Activated T-helper 1 cell treated with anti-CD3 and anti-CD28 coated beads, Interleukin-12 subunit alpha, Interleukin-12 subunit beta, Interleukin-2, Interleukin-4 antibody, amounts not matched to agents 30 ng/mL and 10 ng/mL and 1 ng/mL, durations not matched to agents 14 hours and 24 hours and 36 hours (primary cell): ENCODE measurements around the gene MYO5B. TPM values are rescaled to one million over a fixed set of nuclear protein-coding genes. Genes with fewer than 3 reads are reported as not detected.

Experiments used
- DNase-seq: peaks from one replicate; pipeline ENCODE4 v3.0.0; 2021; ENCODE audit warnings: low spot score
- H3K27ac Mint-ChIP-seq: one replicate; pipeline ENCODE4 v1.8.0; 2021; ENCODE audit warnings: mild to moderate bottlenecking, mixed read lengths
- H3K27me3 Mint-ChIP-seq: one replicate; pipeline ENCODE4 v1.8.0; 2022; ENCODE audit warnings: mild to moderate bottlenecking, moderate library complexity, mixed read lengths; ENCODE audit not compliant: insufficient read depth
- H3K36me3 Mint-ChIP-seq: one replicate; pipeline ENCODE4 v1.8.0; 2021; ENCODE audit warnings: low read depth, mixed read lengths
- H3K4me1 Mint-ChIP-seq: one replicate; pipeline ENCODE4 v1.8.0; 2021; ENCODE audit warnings: low read depth, mixed read lengths
- H3K4me3 Mint-ChIP-seq: one replicate; pipeline ENCODE4 v1.8.0; 2021; ENCODE audit warnings: mild to moderate bottlenecking, moderate library complexity, mixed read lengths
- H3K9me3 Mint-ChIP-seq: one replicate; pipeline ENCODE4 v1.8.0; 2021; ENCODE audit warnings: mixed read lengths
- intact Hi-C: fragments of 100-400 bp; cut with micrococcal nuclease; formaldehyde crosslinking; loops from one replicate; pipeline ENCODE4 v1.15.1; 2024
- total RNA-seq: library from RNA; stranded (reverse); gene quantifications from 2 replicates; pipeline ENCODE4 v1.2.3, GENCODE V29; 2022

The MYO5B gene
- total RNA-seq, 1 donor from 2014 or later = not detected

DNA sequence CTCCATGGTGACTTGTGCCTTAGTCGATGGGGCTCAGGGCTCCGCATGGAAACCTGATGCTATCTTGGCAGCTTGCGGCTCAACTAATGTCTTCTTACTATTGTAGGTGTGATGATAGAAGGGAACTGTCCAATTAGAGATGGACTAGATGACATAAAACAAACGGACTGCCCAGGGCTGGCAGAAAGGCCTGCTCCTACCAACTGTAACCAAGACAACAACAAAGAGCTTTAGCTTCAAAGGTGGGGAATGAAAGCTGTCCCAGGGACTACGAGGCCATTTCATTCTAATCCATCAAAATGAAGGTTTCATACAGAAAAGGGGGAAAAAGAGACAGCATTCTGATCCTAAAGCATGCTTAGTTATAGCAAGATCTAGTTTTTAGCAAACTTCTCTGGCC lies 194.7 kb downstream of the MYO5B start:
- intact Hi-C loops = no loop called here
- Mint-ChIP-seq H3K4me3 (no peak overlapping the region), H3K36me3 (no peaks in the 10 kb centered on the region), H3K9me3 (no peaks in the 10 kb centered on the region), H3K4me1 (no peaks in the 10 kb centered on the region), H3K27ac (no peak overlapping the region), H3K27me3 (peaks cover 15% of the 10 kb centered on the region)
- DNase-seq = no peak

DNA sequence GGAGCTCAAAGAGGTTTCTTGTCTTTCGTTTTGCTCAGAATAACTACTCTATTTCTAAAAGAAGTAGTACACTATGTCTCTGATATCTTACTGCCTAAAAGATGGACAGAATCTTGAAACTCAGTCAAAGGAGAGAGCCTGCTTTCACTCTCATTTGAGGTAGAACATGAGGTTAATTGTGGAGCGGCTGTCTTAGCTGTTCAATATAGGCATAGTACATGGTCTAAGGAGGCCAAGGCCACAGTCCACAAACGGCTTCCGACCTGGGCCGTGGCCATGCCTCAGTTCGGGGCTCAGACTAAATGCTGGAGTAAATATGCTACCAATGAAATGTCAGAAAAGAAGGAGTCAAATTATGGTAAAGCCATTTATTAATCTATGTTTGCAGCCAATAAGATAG lies 195.8 kb downstream of the MYO5B start:
- no peaks in the 10 kb centered on the region for H3K9me3 Mint-ChIP-seq
- no peak overlapping the region for H3K27ac Mint-ChIP-seq
- no peaks in the 10 kb centered on the region for H3K36me3 Mint-ChIP-seq
- DNase-seq = no peak
- peaks cover 10% of the 10 kb centered on the region for H3K27me3 Mint-ChIP-seq
- H3K4me3 Mint-ChIP-seq = no peak overlapping the region
- intact Hi-C loops = no loop called here
- H3K4me1 Mint-ChIP-seq = no peaks in the 10 kb centered on the region

DNA sequence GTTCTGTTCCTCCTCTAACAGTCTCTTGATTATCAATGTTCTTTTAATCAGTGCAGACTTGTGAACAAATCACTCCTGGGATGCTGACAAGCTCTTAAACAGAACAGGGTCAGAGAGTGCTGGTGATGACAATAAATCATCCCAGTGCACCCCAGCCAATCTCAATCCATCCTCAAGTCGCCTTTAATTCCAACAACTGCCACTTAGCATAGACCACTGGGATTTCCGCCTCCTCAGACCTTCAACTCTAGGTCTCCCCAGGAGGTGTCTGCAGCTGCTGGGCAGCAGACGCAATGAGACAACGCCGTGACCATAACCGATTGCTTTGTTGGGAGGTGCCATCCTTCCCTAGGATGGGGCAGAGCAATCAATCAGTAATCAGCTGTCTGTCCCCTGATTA lies 197.4 kb downstream of the MYO5B start:
- Mint-ChIP-seq H3K4me1 (no peaks in the 10 kb centered on the region), H3K27ac (no peak overlapping the region), H3K9me3 (no peaks in the 10 kb centered on the region), H3K4me3 (no peak overlapping the region), H3K36me3 (no peaks in the 10 kb centered on the region), H3K27me3 (peaks cover 12% of the 10 kb centered on the region)
- intact Hi-C loops = no loop called here
- DNase-seq = no peak

- intact Hi-C loops = no loop called here
- no peaks in the 10 kb centered on the region for H3K4me1 Mint-ChIP-seq
- no peak for DNase-seq
- H3K9me3 Mint-ChIP-seq = no peaks in the 10 kb centered on the region
- peaks cover 7% of the 10 kb centered on the region for H3K27me3 Mint-ChIP-seq
- no peak overlapping the region for H3K4me3 Mint-ChIP-seq
- no peaks in the 10 kb centered on the region for H3K36me3 Mint-ChIP-seq
- no peak overlapping the region for H3K27ac Mint-ChIP-seq
Measured at GRCh38 chr18:49994410-49994809, 200.5 kb downstream of the MYO5B start.

DNA sequence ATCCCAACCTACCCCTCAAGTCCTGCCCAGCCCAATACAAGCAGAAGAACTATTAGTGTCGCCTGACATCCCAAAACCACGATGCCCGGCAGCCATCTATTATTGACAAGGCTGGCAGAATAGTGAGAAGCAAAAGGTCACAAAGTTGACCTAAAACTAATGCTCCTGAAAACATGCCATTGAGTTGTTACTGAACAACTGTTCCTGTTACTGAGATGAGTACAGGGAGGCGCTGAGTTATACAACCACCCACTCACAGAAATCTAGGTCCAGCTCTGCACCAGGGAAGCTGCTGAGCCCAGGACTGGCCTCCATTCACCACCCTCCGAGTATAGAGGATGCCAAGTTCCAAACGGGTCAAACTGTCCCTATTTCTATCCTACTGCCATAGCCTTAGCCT lies 201.6 kb downstream of the MYO5B start:
- peaks cover 7% of the 10 kb centered on the region for H3K27me3 Mint-ChIP-seq
- H3K36me3 Mint-ChIP-seq = no peaks in the 10 kb centered on the region
- no peak overlapping the region for H3K4me3 Mint-ChIP-seq
- no peak for DNase-seq
- no peaks in the 10 kb centered on the region for H3K9me3 Mint-ChIP-seq
- intact Hi-C loops = no loop called here
- H3K27ac Mint-ChIP-seq = no peak overlapping the region
- H3K4me1 Mint-ChIP-seq = no peaks in the 10 kb centered on the region

DNA sequence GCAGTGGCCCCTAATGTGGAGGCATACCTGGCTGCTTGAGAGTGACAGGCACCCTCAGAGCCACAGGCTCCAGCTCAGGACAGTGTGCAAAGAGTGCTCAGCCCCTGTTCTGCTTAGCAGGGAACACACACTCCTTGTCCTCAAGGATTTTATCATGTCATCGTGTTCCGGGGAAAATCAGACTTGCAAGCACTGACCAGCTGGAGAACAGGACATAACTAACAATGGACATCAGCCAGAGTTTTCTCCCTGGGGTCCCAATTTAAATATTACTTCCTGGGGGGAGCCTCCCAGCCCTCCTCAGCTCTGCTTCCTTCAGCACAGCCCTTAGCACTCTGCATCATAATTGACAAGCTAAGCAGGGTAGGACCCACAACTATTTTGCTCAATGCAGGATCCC lies 206.2 kb downstream of the MYO5B start:
- DNase-seq = no peak
- H3K9me3 Mint-ChIP-seq = no peaks in the 10 kb centered on the region
- no peak overlapping the region for H3K4me3 Mint-ChIP-seq

GRCh38 chr18:49988101-49988500 lies 206.8 kb downstream of the MYO5B start:
- DNase-seq = no peak
- Mint-ChIP-seq H3K27ac (no peak overlapping the region), H3K4me1 (no peaks in the 10 kb centered on the region), H3K27me3 (peaks cover 12% of the 10 kb centered on the region), H3K36me3 (no peaks in the 10 kb centered on the region), H3K9me3 (no peaks in the 10 kb centered on the region), H3K4me3 (no peak overlapping the region)
- intact Hi-C loops = no loop called here

More for the DNA sequence above, 206.2 kb downstream of the MYO5B start:
- peaks cover 8% of the 10 kb centered on the region for H3K27me3 Mint-ChIP-seq
- intact Hi-C loops = no loop called here
- no peaks in the 10 kb centered on the region for H3K36me3 Mint-ChIP-seq
- no peak overlapping the region for H3K27ac Mint-ChIP-seq
- H3K4me1 Mint-ChIP-seq = no peaks in the 10 kb centered on the region

DNA sequence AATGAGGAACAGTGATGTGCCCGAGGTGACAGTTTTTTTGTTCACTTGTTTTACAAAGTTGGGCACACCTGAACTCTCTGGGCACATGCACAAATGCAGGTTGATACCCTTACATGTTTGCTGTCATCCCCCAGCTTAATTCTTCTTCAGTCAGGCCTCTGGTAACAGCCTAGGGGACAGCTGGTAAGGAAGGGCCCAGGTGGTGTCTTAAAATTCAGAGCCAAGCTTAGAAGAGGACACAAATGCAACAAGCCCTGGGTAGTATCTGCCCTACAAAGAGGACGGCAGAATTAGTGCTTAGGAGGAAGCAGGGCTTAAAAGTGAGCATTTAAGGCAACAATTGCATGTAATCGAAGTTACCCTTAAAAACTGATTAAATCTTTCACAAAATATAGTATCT lies 209.7 kb downstream of the MYO5B start:
- no peak for DNase-seq
- no peaks in the 10 kb centered on the region for H3K4me1 Mint-ChIP-seq
- no peak overlapping the region for H3K4me3 Mint-ChIP-seq
- peaks cover 10% of the 10 kb centered on the region for H3K27me3 Mint-ChIP-seq
- H3K27ac Mint-ChIP-seq = no peak overlapping the region
- intact Hi-C loops = no loop called here
- no peaks in the 10 kb centered on the region for H3K36me3 Mint-ChIP-seq
- no peaks in the 10 kb centered on the region for H3K9me3 Mint-ChIP-seq

DNA sequence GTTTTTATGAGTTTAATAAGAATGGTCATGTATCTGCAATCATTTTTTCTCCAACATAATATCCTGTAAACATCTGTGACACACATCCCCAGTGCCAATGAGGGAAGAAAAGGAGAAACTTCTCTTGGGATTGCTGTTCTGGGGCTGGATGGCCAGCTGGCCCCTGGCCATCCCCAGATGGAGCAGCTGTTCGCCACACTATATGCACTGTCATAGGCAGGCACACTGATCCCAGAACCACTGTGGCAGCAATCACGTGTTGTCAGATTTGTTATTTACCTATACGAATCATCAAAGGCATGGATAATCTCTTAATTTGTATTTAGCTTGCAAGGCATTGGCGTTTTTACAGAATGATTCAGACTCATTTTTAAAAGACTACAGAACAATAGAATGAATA lies 214.1 kb downstream of the MYO5B start:
- no peaks in the 10 kb centered on the region for H3K9me3 Mint-ChIP-seq
- H3K36me3 Mint-ChIP-seq = no peaks in the 10 kb centered on the region

DNA sequence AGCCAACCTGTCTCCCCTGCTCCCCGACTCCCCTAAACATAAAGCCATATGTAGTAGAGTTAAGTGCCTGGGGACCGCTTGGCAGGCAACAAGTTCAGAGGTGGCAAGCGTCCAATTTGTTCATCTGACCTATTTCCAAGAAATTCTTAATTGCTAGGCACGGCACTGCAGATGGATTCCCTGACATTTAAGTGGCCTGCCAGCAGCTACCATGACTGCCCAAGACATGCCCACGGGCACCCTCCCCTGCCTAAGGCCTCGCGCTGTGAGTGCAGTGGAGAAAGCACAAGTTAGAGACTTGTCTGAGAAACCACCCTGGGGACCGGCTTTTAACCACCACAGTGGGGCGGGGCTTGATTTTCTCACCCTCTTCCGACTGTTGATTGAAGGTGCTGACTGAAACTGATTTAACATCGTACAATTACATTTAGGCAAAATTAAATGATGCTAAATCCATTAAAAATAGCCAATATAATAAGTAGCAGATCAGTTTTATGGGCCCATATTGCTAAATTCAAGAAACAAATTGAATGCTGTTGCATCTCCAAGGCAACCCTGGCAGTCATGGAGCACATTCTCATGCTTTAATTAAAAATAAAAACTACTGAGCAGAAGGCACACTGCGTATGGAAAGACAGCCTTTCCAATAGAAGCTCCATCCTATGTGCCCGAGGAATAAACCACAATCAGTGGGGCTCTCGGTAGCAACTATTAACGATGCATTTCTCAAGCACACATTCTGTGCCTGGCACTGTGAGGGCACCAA lies 218.0 kb downstream of the MYO5B start:
- H3K36me3 Mint-ChIP-seq = no peaks in the 10 kb centered on the region
- intact Hi-C loops = no loop called here
- no peak overlapping the region for H3K4me3 Mint-ChIP-seq
- no peaks in the 10 kb centered on the region for H3K4me1 Mint-ChIP-seq
- peaks cover 12% of the 10 kb centered on the region for H3K27me3 Mint-ChIP-seq
- no peak for DNase-seq
- H3K9me3 Mint-ChIP-seq = no peaks in the 10 kb centered on the region
- H3K27ac Mint-ChIP-seq = no peak overlapping the region

More for the DNA sequence above, 214.1 kb downstream of the MYO5B start:
- DNase-seq = no peak
- Mint-ChIP-seq H3K4me1 (no peaks in the 10 kb centered on the region), H3K27me3 (peaks cover 16% of the 10 kb centered on the region), H3K4me3 (no peak overlapping the region), H3K27ac (no peak overlapping the region)
- intact Hi-C loops = no loop called here

GRCh38 chr18:49976001-49976400 lies 218.9 kb downstream of the MYO5B start:
- no peak for DNase-seq

GRCh38 chr18:49974079-49974478 lies 220.9 kb downstream of the MYO5B start:
- H3K27me3 Mint-ChIP-seq = peaks cover 13% of the 10 kb centered on the region
- H3K4me1 Mint-ChIP-seq = no peaks in the 10 kb centered on the region
- H3K36me3 Mint-ChIP-seq = no peaks in the 10 kb centered on the region
- H3K4me3 Mint-ChIP-seq = no peak overlapping the region
- H3K9me3 Mint-ChIP-seq = no peaks in the 10 kb centered on the region
- intact Hi-C loops = no loop called here
- H3K27ac Mint-ChIP-seq = no peak overlapping the region
- no peak for DNase-seq

More at GRCh38 chr18:49976001-49976400, 218.9 kb downstream of the MYO5B start:
- H3K27ac Mint-ChIP-seq = no peak overlapping the region
- H3K27me3 Mint-ChIP-seq = peaks cover 16% of the 10 kb centered on the region
- no peaks in the 10 kb centered on the region for H3K4me1 Mint-ChIP-seq
- H3K9me3 Mint-ChIP-seq = no peaks in the 10 kb centered on the region
- intact Hi-C loops = no loop called here
- no peak overlapping the region for H3K4me3 Mint-ChIP-seq
- no peaks in the 10 kb centered on the region for H3K36me3 Mint-ChIP-seq

DNA sequence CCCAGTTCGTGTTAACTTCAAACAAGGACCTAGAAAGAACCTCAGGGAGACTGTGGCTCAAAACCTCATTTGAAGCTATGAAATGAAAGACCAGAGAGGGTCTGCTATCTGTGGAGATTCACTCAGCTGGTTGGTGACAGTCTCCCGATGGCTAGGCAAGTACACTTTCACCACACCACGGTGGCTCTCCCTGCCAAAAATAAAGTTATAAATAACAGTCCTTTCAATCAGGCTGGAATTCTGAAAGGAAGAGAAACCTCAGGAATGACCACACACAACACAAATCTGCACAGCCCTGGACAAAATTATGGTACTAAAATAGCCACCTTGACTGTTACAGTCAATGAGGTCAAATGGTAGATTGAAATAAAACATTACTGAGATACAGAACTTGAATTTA lies 221.4 kb downstream of the MYO5B start:
- Mint-ChIP-seq H3K4me3 (no peak overlapping the region), H3K36me3 (no peaks in the 10 kb centered on the region), H3K27me3 (peaks cover 14% of the 10 kb centered on the region), H3K9me3 (no peaks in the 10 kb centered on the region), H3K4me1 (no peaks in the 10 kb centered on the region), H3K27ac (no peak overlapping the region)
- DNase-seq = no peak
- intact Hi-C loops = no loop called here

DNA sequence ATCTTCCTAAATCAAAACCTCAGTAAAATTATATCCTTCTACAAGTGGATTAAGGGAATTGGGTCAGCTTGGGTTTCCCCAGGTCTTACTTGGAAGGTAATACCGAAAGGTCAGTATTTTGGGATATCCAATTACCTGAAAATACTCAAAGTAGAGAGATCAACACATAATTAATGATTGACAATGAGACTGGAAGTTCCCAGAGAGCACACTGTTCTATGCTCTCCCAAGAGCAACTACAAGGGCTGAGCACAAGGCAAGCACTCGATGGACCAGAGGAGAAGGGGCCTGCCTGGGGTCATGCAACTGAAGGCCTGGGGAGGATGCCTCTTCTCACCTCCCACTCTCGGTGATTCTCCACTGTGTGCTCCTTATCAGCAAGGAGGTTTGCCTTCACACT lies 222.4 kb downstream of the MYO5B start:
- no peaks in the 10 kb centered on the region for H3K9me3 Mint-ChIP-seq
- no peak overlapping the region for H3K27ac Mint-ChIP-seq
- no peak overlapping the region for H3K4me3 Mint-ChIP-seq
- no peaks in the 10 kb centered on the region for H3K4me1 Mint-ChIP-seq
- no peaks in the 10 kb centered on the region for H3K36me3 Mint-ChIP-seq
- intact Hi-C loops = no loop called here
- no peak for DNase-seq
- H3K27me3 Mint-ChIP-seq = peaks cover 12% of the 10 kb centered on the region
